Posterior cingulate gyrus (tissue), 11 donors: ENCODE data around the gene DNAH7.
"Not testable (repeated sequence)": the region's sequence is repeated elsewhere in the genome, so short reads cannot be mapped to it uniquely, and the experiment has no call there.

Source experiments
- DNase-seq, 10 donors: peaks; one replicate each; pipeline versions ENCODE4 v3.0.0 to v3.0.0-alpha.2; 2020 to 2021; ENCODE audit warnings: mixed read lengths in 3 of 10
- intact Hi-C: fragments of 100-400 bp; cut with DNase I; formaldehyde crosslinking; loops from one replicate; pipeline ENCODE4 v1.15.1; 2023

DNAH7 gene

GRCh38 chr2:195737511-195738325 is 330.9 kb downstream of the DNAH7 start:
- intact Hi-C loops, result no loop called here
- DNase-seq, result no peak

GRCh38 chr2:195735347-195735746 is 333.3 kb downstream of the DNAH7 start:
- no peak for DNase-seq
- intact Hi-C loops, result no loop called here

GRCh38 chr2:195734931-195735330 is 333.7 kb downstream of the DNAH7 start:
- intact Hi-C loops, result no loop called here
- DNase-seq, result no peak

GRCh38 chr2:195734395-195734794 is 334.2 kb downstream of the DNAH7 start:
- intact Hi-C loops, result no loop called here
- no peak for DNase-seq

GRCh38 chr2:195733831-195734230 is 334.8 kb downstream of the DNAH7 start:
- intact Hi-C loops, result no loop called here
- DNase-seq, result no peak

- intact Hi-C loops, result no loop called here
- DNase-seq, result no peak
Observed at GRCh38 chr2:195732574-195732973, 336.1 kb downstream of the DNAH7 start.

- intact Hi-C loops, result no loop called here
- DNase-seq, result no peak
Observed at GRCh38 chr2:195730912-195731311, 337.7 kb downstream of the DNAH7 start.

GRCh38 chr2:195727106-195727505 is 341.5 kb downstream of the DNAH7 start:
- intact Hi-C loops, result no loop called here
- no peak for DNase-seq

DNA sequence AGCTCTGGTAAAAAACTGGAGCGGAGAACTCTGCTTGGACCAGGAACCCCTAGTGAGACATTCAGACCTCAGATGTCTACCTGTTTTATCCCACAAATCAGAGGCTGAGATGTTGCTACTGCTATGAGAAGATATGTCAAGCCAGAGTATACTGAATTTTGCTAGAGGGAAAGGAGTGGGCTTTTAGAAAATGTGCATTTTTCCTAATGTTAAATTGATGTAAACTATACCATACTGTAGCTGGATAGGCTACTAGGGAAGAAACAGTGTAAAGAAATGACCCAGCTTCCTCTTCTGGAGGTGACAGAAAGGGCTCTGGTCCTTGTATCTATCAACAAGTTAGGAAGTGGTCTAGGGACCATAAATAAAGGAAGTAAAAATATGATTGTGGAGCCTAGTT is 346.6 kb downstream of the DNAH7 start:
- intact Hi-C loops, result no loop called here
- no peak for DNase-seq

DNA sequence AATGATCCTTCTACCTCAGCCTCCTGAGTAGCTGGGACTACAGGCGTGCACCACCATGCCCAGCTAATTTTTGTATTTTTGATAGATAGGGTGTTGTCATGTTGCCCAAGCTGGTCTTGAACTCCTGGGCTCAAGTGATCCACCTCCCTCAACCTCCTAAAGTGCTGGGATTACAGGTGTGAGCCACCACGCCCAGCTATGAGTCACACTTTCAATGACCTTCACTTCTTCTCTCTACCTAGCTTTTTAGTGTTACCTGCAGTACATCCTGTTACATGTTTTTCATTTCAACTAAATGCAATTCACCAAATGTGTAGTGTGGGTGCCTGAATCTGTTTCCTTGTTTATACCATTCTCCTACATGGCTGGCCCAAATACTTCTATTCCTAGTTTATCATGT is 347.6 kb downstream of the DNAH7 start:
- intact Hi-C loops, result no loop called here
- DNase-seq, result no peak

DNA sequence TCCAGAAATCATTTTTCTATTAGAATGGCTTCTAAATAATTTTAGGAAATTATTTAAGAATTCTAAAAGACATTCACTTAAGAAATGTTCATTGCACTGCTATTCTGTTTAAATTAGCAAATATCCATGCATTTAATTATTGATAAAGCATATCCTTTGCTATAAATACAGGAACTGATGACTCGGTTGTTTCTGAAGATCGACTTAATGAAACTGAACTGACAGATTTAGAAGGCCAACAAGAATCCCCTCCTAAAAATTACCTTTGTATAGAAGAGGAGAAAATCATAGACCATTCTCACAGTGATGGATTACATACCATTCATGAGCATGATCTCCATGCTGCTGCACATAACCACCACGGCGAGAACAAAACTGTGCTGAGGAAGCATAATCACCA is 352.2 kb downstream of the DNAH7 start:
- intact Hi-C loops, result no loop called here
- DNase-seq, result no peak

GRCh38 chr2:195711478-195711877 is 357.2 kb downstream of the DNAH7 start:
- intact Hi-C loops, result no loop called here
- DNase-seq, result no peak

- intact Hi-C loops, result no loop called here
- no peak for DNase-seq
Observed at GRCh38 chr2:195709901-195710806, 358.5 kb downstream of the DNAH7 start.

DNA sequence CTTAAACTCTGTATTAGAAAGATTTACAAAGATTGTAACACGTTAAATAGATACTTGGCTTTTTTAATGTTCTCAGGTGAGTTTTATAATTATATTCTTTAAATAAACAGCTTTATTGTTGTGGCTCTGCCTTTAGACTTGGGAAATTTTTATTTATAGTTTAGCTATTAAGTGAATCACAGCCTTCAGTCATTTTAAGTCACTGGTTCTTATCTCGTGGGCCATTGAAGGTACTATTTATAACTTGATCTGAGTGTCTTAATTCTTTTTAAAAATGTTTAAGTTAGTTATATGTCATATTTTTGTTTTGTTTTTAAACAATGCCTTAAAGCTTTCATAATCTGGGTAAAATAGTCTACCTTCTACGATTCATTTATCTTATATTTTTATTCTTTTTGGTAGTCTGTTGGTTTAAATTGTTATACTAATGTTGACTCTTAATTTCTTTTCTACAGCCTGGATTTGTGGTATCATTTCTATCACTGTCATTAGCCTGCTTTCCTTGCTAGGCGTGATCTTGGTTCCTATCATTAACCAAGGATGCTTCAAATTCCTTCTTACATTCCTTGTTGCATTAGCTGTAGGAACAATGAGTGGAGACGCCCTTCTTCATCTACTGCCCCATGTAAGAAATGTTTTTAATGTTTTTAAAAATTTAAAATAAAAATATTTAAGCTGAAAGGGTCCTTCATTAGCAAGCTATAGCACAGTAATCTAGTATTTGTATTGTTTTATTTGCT is 362.3 kb downstream of the DNAH7 start:
- DNase-seq, result no peak
- intact Hi-C loops, result no loop called here

GRCh38 chr2:195700480-195700879 is 368.2 kb downstream of the DNAH7 start:
- no peak for DNase-seq
- intact Hi-C loops, result no loop called here

- DNase-seq, result no peak
- intact Hi-C loops, result no loop called here
Observed at GRCh38 chr2:195697681-195698220, 370.9 kb downstream of the DNAH7 start.

GRCh38 chr2:195696012-195696411 is 372.6 kb downstream of the DNAH7 start:
- intact Hi-C loops, result no loop called here
- DNase-seq, result no peak

DNA sequence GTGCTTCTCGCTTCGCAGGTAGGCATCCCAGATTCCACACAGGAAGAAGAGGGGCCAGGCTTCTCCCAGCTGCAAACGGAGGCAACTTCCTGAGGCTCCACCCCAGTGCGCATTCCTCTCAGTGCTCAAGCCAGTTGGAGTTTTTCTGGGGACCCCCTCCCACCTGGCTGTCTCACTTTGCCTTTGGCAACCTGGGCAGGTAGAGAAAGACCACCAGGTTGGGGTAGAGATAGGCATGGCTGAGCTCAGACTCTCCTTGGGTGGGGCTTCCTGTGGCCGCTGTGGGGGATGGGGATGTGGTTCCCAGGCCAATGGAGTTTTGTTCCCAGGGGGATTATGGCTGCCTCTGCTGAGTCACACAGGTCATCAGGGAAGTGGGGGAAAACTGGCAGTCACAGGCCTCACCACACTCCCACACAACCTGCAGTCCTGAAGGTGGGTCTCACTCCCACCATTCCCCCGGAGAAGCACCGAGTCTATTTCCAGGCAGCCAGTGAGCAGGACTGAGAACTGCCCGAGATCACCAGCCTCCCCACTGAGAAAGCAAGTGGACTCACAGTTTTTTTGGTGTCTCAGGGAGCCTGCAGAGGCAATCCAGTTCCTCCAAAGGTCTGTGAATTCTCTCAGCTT is 373.5 kb downstream of the DNAH7 start:
- intact Hi-C loops, result no loop called here

GRCh38 chr2:195694553-195694952 is 374.1 kb downstream of the DNAH7 start:
- intact Hi-C loops, result no loop called here
- DNase-seq, result no peak

More for the DNA sequence above, 373.5 kb downstream of the DNAH7 start:
- DNase-seq, result peak in 1 of 10 donors; percentile 54

DNA sequence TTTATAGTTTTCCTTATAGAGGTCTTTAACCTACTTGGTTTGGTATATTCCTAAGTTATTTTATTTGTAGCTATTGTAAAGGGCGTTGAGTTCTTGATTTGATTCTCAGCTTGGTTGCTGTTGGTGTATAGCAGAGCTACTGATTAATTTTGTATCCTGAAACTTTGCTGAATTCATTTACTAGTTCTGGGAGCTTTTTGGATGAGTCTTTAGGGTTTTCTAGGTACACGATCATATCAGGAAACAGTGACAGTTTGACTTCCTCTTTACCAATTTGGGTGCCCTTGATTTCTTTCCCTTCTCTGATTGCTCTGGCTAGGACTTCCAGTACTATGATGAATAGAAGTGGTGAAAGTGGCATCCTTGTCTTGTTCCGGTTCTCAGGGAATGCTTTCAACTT is 376.1 kb downstream of the DNAH7 start:
- DNase-seq, intact Hi-C loops: not testable (repeated sequence)
